OCI-LY3 (cell line): ENCODE measurements around the gene FLVCR1.

Experiments
- EZH2phosphoT487 ChIP-seq: fragments of 200-600 bp; shearing (Covaris generic); IDR thresholded peaks from 2 replicates; pipeline ENCODE4 v1.6.1; 2018; ENCODE audit warnings: antibody characterized with exemption, mixed run types, low read depth
- TF ChIP-seq, protein P1 (sequence below): fragments of 200-600, 300-600 bp; sonication (generic); IDR thresholded peaks from 2 replicates; pipeline ENCODE4 v1.5.1; 2014; ENCODE audit warnings: antibody characterized with exemption, low read length, low read depth

DNA sequence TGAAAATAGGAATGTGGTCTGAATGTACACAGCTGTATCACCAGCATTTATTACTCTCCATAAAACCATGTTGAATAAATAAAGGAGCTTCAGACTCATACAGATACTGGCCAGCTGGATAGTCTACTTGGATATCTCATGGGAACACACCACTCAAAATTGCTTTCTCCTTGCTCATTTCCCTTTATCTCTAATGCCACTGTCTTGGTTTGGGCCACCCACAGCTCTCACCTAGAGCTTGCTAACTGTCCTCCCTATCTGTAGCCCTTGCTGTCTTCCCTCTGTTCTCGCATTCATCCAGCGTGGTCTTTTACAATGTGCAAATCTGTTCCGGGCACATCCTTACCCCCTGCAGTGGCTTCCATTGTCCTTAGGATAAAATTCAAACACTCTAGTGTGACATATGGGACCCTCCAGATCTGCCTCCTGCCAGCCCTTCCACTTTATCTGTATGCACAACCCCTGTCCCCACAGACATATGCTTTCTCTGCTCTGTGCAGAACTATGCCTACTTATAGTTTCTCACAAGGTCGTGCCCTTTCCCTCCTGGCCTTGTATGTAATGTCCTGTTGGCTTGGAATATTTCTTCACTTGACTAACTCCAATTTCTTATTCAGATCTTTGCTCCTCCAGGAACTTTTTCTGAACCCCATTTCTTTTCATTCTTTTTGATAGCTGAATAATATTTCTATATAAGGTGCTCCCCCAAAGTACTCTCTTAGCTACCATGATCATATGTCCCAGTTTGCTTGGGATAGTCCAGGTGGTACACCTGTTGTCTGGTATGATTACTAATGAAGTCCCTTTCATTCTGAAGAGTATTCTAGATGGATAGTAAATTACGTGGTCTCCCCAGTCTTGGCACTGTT, 2.9 kb downstream of the FLVCR1 start:
- TF ChIP-seq EZH2phosphoT487 = no peak
- TF ChIP-seq, protein P1, sequence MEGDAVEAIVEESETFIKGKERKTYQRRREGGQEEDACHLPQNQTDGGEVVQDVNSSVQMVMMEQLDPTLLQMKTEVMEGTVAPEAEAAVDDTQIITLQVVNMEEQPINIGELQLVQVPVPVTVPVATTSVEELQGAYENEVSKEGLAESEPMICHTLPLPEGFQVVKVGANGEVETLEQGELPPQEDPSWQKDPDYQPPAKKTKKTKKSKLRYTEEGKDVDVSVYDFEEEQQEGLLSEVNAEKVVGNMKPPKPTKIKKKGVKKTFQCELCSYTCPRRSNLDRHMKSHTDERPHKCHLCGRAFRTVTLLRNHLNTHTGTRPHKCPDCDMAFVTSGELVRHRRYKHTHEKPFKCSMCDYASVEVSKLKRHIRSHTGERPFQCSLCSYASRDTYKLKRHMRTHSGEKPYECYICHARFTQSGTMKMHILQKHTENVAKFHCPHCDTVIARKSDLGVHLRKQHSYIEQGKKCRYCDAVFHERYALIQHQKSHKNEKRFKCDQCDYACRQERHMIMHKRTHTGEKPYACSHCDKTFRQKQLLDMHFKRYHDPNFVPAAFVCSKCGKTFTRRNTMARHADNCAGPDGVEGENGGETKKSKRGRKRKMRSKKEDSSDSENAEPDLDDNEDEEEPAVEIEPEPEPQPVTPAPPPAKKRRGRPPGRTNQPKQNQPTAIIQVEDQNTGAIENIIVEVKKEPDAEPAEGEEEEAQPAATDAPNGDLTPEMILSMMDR = no peak
